ENCODE measurements around the gene AP1G1.

DNA sequence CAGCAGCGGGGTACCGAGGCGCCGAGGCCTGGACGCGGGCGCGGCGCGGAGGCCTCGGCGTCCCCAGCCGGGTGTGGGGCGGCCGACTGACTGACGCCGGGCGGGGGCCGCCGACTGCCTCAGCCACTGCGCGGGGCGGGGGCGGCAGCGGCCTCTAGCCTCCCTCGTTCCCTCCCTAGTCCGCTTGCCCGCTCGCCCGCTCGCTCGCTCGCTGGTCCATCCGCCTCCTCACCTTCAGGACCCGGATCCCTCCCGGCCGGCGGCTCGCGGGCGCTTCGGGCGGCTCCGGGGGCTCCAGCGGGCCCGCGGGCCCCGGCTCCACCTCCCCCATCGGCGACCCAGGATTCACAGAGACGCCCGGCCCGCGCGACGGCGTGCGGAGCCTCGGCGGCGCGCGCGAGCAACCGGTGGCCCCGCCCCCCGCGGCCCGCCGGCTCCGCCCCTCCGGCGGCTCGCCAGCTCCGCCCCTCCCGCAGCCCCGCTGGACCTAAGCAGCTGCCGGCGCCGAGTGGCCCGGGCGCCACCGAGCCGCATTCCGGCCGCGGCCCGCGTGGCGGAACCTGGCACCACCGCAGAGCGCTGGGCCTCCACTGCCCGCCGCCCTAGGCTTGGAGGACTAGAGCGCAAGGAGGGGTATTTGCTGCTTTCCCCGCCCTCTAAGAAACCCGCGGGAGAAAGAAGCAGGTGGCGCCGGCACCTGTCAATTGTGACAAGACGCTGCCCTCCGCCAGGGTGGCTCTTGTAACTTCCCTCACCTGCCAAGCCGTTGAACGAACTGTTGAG is 84.9 kb downstream of the AP1G1 start:
- TF ChIP-seq, protein P1, sequence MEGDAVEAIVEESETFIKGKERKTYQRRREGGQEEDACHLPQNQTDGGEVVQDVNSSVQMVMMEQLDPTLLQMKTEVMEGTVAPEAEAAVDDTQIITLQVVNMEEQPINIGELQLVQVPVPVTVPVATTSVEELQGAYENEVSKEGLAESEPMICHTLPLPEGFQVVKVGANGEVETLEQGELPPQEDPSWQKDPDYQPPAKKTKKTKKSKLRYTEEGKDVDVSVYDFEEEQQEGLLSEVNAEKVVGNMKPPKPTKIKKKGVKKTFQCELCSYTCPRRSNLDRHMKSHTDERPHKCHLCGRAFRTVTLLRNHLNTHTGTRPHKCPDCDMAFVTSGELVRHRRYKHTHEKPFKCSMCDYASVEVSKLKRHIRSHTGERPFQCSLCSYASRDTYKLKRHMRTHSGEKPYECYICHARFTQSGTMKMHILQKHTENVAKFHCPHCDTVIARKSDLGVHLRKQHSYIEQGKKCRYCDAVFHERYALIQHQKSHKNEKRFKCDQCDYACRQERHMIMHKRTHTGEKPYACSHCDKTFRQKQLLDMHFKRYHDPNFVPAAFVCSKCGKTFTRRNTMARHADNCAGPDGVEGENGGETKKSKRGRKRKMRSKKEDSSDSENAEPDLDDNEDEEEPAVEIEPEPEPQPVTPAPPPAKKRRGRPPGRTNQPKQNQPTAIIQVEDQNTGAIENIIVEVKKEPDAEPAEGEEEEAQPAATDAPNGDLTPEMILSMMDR (IDR thresholded peaks at IDR 0.05): peak in 1 of 4 experiments; percentile 23
- peak; percentile 43 to 58 for TF ChIP-seq POLR2A (IDR thresholded peaks at IDR 0.05)
- no peak for TF ChIP-seq POLR2AphosphoS5 (IDR thresholded peaks at IDR 0.05)
- TF ChIP-seq EP300 (IDR thresholded peaks at IDR 0.05): no peak
